H1 (cell line): Measurements from ENCODE around the gene OMA1. TPM values are rescaled to one million over a fixed set of nuclear protein-coding genes. Genes with fewer than 3 reads are reported as not detected.

Experiments
- CTCF ChIA-PET: fragments of 300-600 bp; sonication (Branson Sonifier 250); formaldehyde crosslinking; loops from one replicate; lab custom pipeline; 2021; ENCODE audit not compliant: partially characterized antibody; lab: Charles Lee
- POLR2A ChIA-PET: fragments of 300-600 bp; sonication (Branson Sonifier 250); formaldehyde crosslinking; loops from one replicate; lab custom pipeline; 2021; ENCODE audit warnings: inconsistent platforms; ENCODE audit not compliant: partially characterized antibody; lab: Charles Lee
- DNase-seq, 2 experiments: peaks; one replicate each; pipeline versions ENCODE4 v3.0.0 to v3.0.0-alpha.2; 2010 to 2022; ENCODE audit warnings: low spot score in 2 of 2, low read depth in 1 of 2, mixed read lengths in 1 of 2
- FAIRE-seq: peaks from 2 replicates; lab custom pipeline; 2011; peaks lifted over from hg19 to GRCh38; lab: Jason Lieb, UNC
- H2AFZ ChIP-seq: 2 replicates; pipeline ENCODE4 v1.8.1; 2012; ENCODE audit warnings: low read length, inconsistent platforms
- H2AK5ac ChIP-seq: 2 replicates; pipeline ENCODE4 v1.6.1; 2013; ENCODE audit warnings: low read depth, low read length
- H2BK120ac ChIP-seq: replicated peaks from 2 replicates; pipeline ENCODE3; 2013; ENCODE audit warnings: low read depth, low read length, inconsistent platforms
- H2BK12ac ChIP-seq: 2 replicates; pipeline ENCODE4 v1.6.1; 2013; ENCODE audit warnings: low read depth, low read length
- H2BK15ac ChIP-seq: 2 replicates; pipeline ENCODE4 v1.6.1; 2013; ENCODE audit warnings: low read length
- H2BK20ac ChIP-seq: 2 replicates; pipeline ENCODE4 v1.6.1; 2013; ENCODE audit warnings: low read length
- H2BK5ac ChIP-seq: 2 replicates; pipeline ENCODE4 v1.6.1; 2013; ENCODE audit warnings: low read depth, low read length
- H3K14ac ChIP-seq: 2 replicates; pipeline ENCODE4 v1.6.1; 2013; ENCODE audit warnings: inconsistent platforms; ENCODE audit not compliant: insufficient read length
- H3K18ac ChIP-seq: 2 replicates; pipeline ENCODE4 v1.6.1; 2013; ENCODE audit warnings: low read length; ENCODE audit errors: extremely low read depth
- H3K23ac ChIP-seq: 2 replicates; pipeline ENCODE4 v1.6.1; 2013; ENCODE audit warnings: inconsistent platforms; ENCODE audit not compliant: insufficient read length
- H3K23me2 ChIP-seq: 2 replicates; pipeline ENCODE4 v1.6.1; 2013; ENCODE audit warnings: low read depth, low read length
- H3K27ac ChIP-seq: 2 replicates; pipeline ENCODE4 v1.6.1; 2011; ENCODE audit warnings: low read depth, low read length, inconsistent platforms
- H3K27me3 ChIP-seq, 4 experiments: replicated peaks in 1 of 4; 1 replicate in 1 of 4; 2 replicates in 3 of 4; pipeline versions ENCODE4 v1.6.1 to v1.8.1; 2011 to 2013; ENCODE audit warnings: low read length in 3 of 4, mild to moderate bottlenecking in 3 of 4, inconsistent platforms in 2 of 4, mixed read lengths in 2 of 4, moderate library complexity in 1 of 4; ENCODE audit not compliant: control insufficient read depth in 3 of 4, insufficient read depth in 3 of 4; ENCODE audit errors: extremely low read depth in 1 of 4
- H3K36me3 ChIP-seq, 4 experiments: 2 replicates each; pipeline versions ENCODE4 v1.6.1 to v1.8.1; 2011 to 2013; ENCODE audit warnings: mild to moderate bottlenecking in 4 of 4, low read length in 3 of 4, moderate library complexity in 2 of 4, control low read depth in 1 of 4, inconsistent platforms in 1 of 4; ENCODE audit not compliant: insufficient read depth in 4 of 4, control insufficient read depth in 2 of 4
- H3K4ac ChIP-seq: replicated peaks from 2 replicates; pipeline ENCODE3; 2013; ENCODE audit warnings: low read length, low read depth, mixed read lengths, inconsistent platforms; ENCODE audit not compliant: insufficient read length
- H3K4me1 ChIP-seq, 4 experiments: replicated peaks in 1 of 4; 1 replicate in 1 of 4; 2 replicates in 3 of 4; pipeline versions ENCODE4 v1.6.1 to v1.8.1; 2011 to 2013; ENCODE audit warnings: low read length in 3 of 4, inconsistent platforms in 2 of 4, mixed read lengths in 1 of 4; ENCODE audit not compliant: insufficient read depth in 4 of 4, control insufficient read depth in 3 of 4
- H3K4me2 ChIP-seq, 2 experiments: 2 replicates each; pipeline versions ENCODE4 v1.6.1 to v1.8.1; 2011 to 2013; ENCODE audit warnings: low read depth in 2 of 2, low read length in 2 of 2, control low read depth in 1 of 2, inconsistent platforms in 1 of 2, mild to moderate bottlenecking in 1 of 2; ENCODE audit not compliant: insufficient read depth in 1 of 2
- H3K4me3 ChIP-seq, 4 experiments: fragments of 200-600, 300-600 bp in 1 of 4; sonication (generic), shearing (Covaris generic), sonication (Bioruptor Twin) in 1 of 4; 2 replicates each; pipeline versions ENCODE4 v1.5.1 to v1.8.1; 2011 to 2016; ENCODE audit warnings: low read length in 4 of 4, low read depth in 3 of 4, control low read depth in 2 of 4, inconsistent platforms in 2 of 4, mild to moderate bottlenecking in 2 of 4, mixed read lengths in 1 of 4, moderate library complexity in 1 of 4; ENCODE audit not compliant: insufficient read depth in 2 of 4; ENCODE audit errors: extremely low read depth in 1 of 4
- H3K56ac ChIP-seq: replicated peaks from 2 replicates; pipeline ENCODE3; 2013; ENCODE audit warnings: low read depth, mild to moderate bottlenecking, mixed read lengths, low read length, inconsistent platforms; ENCODE audit not compliant: insufficient read length
- H3K79me1 ChIP-seq: 2 replicates; pipeline ENCODE4 v1.6.1; 2013; ENCODE audit warnings: low read depth, low read length, control low read depth
- H3K79me2 ChIP-seq, 2 experiments: 2 replicates each; pipeline versions ENCODE4 v1.6.1 to v1.8.1; 2012 to 2013; ENCODE audit warnings: low read length in 2 of 2, mild to moderate bottlenecking in 2 of 2, inconsistent platforms in 1 of 2; ENCODE audit not compliant: insufficient read depth in 2 of 2, control insufficient read depth in 1 of 2
- H3K9ac ChIP-seq, 4 experiments: replicated peaks in 1 of 4; 1 replicate in 1 of 4; 2 replicates in 3 of 4; pipeline versions ENCODE4 v1.6.1 to v1.8.1; 2011 to 2013; ENCODE audit warnings: low read depth in 3 of 4, low read length in 3 of 4, control low read depth in 2 of 4, mild to moderate bottlenecking in 2 of 4, moderate library complexity in 2 of 4, inconsistent platforms in 1 of 4; ENCODE audit errors: extremely low read depth in 1 of 4
- H3K9me3 ChIP-seq, 2 experiments: 2 replicates each; pipeline versions ENCODE4 v1.6.1 to v1.8.1; 2012 to 2013; ENCODE audit warnings: mild to moderate bottlenecking in 2 of 2, moderate library complexity in 2 of 2, control low read depth in 1 of 2, inconsistent platforms in 1 of 2, low read depth in 1 of 2, low read length in 1 of 2, mixed read lengths in 1 of 2; ENCODE audit not compliant: insufficient read depth in 2 of 2
- H4K20me1 ChIP-seq, 2 experiments: replicated peaks in 1 of 2; 2 replicates each; pipeline versions ENCODE3 to v1.8.1; 2011 to 2013; ENCODE audit warnings: inconsistent platforms in 2 of 2, low read length in 2 of 2, mild to moderate bottlenecking in 1 of 2; ENCODE audit not compliant: insufficient read depth in 2 of 2, control insufficient read depth in 1 of 2
- H4K5ac ChIP-seq: 2 replicates; pipeline ENCODE4 v1.6.1; 2013; ENCODE audit warnings: low read length, low read depth, mixed read lengths, inconsistent platforms; ENCODE audit not compliant: insufficient read length
- H4K8ac ChIP-seq: 2 replicates; pipeline ENCODE4 v1.8.0; 2013; ENCODE audit warnings: mild to moderate bottlenecking, moderate library complexity, low read length, inconsistent platforms; ENCODE audit not compliant: insufficient read depth; ENCODE audit errors: extremely low read depth
- H4K91ac ChIP-seq: replicated peaks from 2 replicates; pipeline ENCODE3; 2013; ENCODE audit warnings: low read length, mixed read lengths, inconsistent platforms; ENCODE audit not compliant: insufficient read length
- CREB1 ChIP-seq: IDR thresholded peaks from 2 replicates; pipeline ENCODE4 v1.6.1; 2012; ENCODE audit warnings: inconsistent platforms
- CTBP2 ChIP-seq: IDR thresholded peaks from 2 replicates; pipeline ENCODE4 v1.7.0; 2011; ENCODE audit warnings: borderline replicate concordance, mild to moderate bottlenecking, moderate library complexity, mixed read lengths, low read length; ENCODE audit not compliant: insufficient read depth, insufficient read length
- JUND ChIP-seq: IDR thresholded peaks from 2 replicates; pipeline ENCODE4 v1.6.1; 2011; ENCODE audit warnings: mild to moderate bottlenecking, improper control_type of control experiment, low read length
- RNF2 ChIP-seq: fragments of 200-900, 300-1000 bp; sonication (generic); IDR thresholded peaks from 2 replicates; pipeline ENCODE4 v1.7.1; 2016; ENCODE audit warnings: borderline replicate concordance, low read depth, mild to moderate bottlenecking, antibody characterized with exemption, low read length; ENCODE audit not compliant: poor library complexity, severe bottlenecking; ENCODE audit errors: missing control alignments
- RXRA ChIP-seq: IDR thresholded peaks from 2 replicates; pipeline ENCODE4 v1.6.1; 2011; ENCODE audit warnings: low read depth, mild to moderate bottlenecking, low read length, moderate library complexity; ENCODE audit not compliant: insufficient read depth
- WGBS, 2 experiments: shearing (Covaris generic) in 1 of 2; methylation state at CpG; one replicate each; pipeline versions ENCODE4 v1.1.6 to v1.1.7; 2013 to 2015; ENCODE audit warnings: low lambda C conversion rate in 2 of 2, mixed read lengths in 2 of 2, inconsistent platforms in 1 of 2, low coverage in 1 of 2, missing lambda C conversion rate in 1 of 2; ENCODE audit not compliant: insufficient replicate concordance in 2 of 2, insufficient coverage in 1 of 2, insufficient read length in 1 of 2; ENCODE audit errors: extremely low coverage in 1 of 2, missing lambda C conversion rate in 1 of 2; 5-methylcytosine and 5-hydroxymethylcytosine counted together
- polyA plus RNA-seq, 7 experiments: library from polyadenylated mRNA; depleted of rRNA in 3 of 7; stranded (reverse) in 5 of 7; unstranded in 2 of 7; fragments of >200 nt in 5 of 7; fragments of 200-250 nt in 2 of 7; gene quantifications; 1 replicate in 5 of 7; 2 replicates in 1 of 7; 4 replicates in 1 of 7; pipeline versions ENCODE4 v1.2.1 to v1.2.3, GENCODE V29; 2011 to 2013; ENCODE audit warnings: missing spikeins in 2 of 7, mixed read lengths in 2 of 7
- total RNA-seq: library from RNA; stranded (reverse); fragmentation: NEBNext Ultra II Directional; extraction: Animal tissue kit (Norgen Biotek cat#: 25700); gene quantifications from 2 replicates; pipeline ENCODE4 v1.2.1, GENCODE V29; 2021

The OMA1 gene
- total and polyA plus RNA-seq, 2 of the 8 experiments (the other 6 are each of a cell fraction or from before 2014, with no cell fraction given), result 7.7 to 11.7 TPM

- Histone ChIP-seq H3K27ac (no peak overlapping the region), H3K4me2 (no peak overlapping the region), H3K79me1 (no peaks in the 10 kb centered on the region), H2BK12ac (no peak overlapping the region), H4K5ac (no peak overlapping the region), H3K79me2 (no peaks in the 10 kb centered on the region), H2AFZ (no peak overlapping the region), H2BK5ac (no peak overlapping the region), H3K9ac (no peak overlapping the region), H3K4me1 (no peaks in the 10 kb centered on the region), H3K14ac (no peak overlapping the region), H3K9me3 (no peaks in the 10 kb centered on the region), H3K36me3 (no peaks in the 10 kb centered on the region), H2BK20ac (no peak overlapping the region), H3K4ac (no peak overlapping the region), H2BK120ac (no peak overlapping the region), H2AK5ac (no peak overlapping the region), H4K20me1 (no peaks in the 10 kb centered on the region), H3K23me2 (no peaks in the 10 kb centered on the region), H3K27me3 (no peaks in the 10 kb centered on the region), H3K18ac (no peak overlapping the region), H4K8ac (no peak overlapping the region), H4K91ac (no peak overlapping the region), H3K23ac (no peak overlapping the region), H3K56ac (no peak overlapping the region), H2BK15ac (no peak overlapping the region), H3K4me3 (no peak overlapping the region)
- POLR2A ChIA-PET, result no interaction called here
- 92% methylated on average over 4 of the region's 4 CpGs; no CpG with 5 or more reads in 1 of the 2 experiments for WGBS, 2 experiments
- DNase-seq (no peak), FAIRE-seq (no peak)
- CTCF ChIA-PET, result interaction anchor here (0.6 kb wide), 1 partner anchor 11 kb away, joined by 3 read pairs; no protein-coding TSS in a partner anchor
- TF ChIP-seq RXRA, result no peak
- TF ChIP-seq JUND, result no peak
- TF ChIP-seq RNF2, result no peak
- no peak for TF ChIP-seq CREB1
- TF ChIP-seq CTBP2, result no peak
Observed at GRCh38 chr1:58505286-58505685, 41.2 kb downstream of the OMA1 start.
